ENCODE measurements around the gene PAK1.

DNA sequence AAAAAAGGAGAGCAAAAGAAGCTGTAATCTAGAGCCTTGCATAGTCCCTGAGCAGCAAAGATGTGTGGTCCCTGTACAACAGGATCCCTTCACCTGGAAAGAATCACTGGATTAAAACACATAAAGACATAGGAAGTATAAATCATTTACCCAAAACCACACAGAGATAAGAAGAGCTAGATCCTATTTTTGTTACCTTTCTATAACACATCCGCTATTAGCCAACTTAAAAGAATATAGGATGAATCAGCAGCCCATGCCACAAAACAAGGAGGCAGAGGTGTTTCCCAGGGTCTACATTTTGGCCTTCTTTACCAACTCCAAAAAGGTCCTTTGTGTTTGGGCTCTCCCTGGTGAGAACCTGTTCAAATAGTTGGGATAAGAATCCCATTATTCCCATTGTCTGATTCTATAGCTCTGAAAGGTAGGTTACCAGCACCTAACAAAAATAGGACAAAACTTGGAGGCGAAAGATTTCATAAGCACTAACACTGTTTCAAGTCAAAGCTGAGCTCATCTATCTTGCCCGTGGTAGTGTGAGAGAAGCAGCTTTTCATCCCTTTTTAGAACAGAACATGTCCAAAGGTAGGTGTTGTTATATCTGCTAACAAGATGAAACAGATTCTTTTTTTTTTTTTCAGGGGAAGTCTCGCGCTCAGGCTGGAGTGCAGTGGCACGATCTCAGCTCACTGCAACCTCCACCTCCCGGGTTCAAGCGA lies 26.8 kb downstream of the PAK1 start:
- TF ChIP-seq PKNOX1 (IDR thresholded peaks at IDR 0.05) (no peak), ZNF384 (IDR thresholded peaks at IDR 0.05) (no peak), FOXA1 (IDR thresholded peaks at IDR 0.05) (no peak), SP1 (IDR thresholded peaks at IDR 0.05) (no peak), ELF4 (IDR thresholded peaks at IDR 0.05) (no peak), BHLHE40 (IDR thresholded peaks at IDR 0.05; ENCODE audit: borderline replicate concordance) (no peak), NFRKB (IDR thresholded peaks at IDR 0.05) (no peak), ARNT (IDR thresholded peaks at IDR 0.05) (no peak), TARDBP (IDR thresholded peaks at IDR 0.05) (no peak), FOXK2 (IDR thresholded peaks at IDR 0.05) (no peak), SUZ12 (IDR thresholded peaks at IDR 0.05) (no peak), HDGF (IDR thresholded peaks at IDR 0.05; ENCODE audit: borderline replicate concordance) (no peak)

Measured in HEK293T (cell line).